NCI-H187 treated with DMSO at 0.1 percent for 48 hours (cell line): ENCODE measurements around the gene TMPRSS5.

Source experiments
- DNase-seq: peaks from one replicate; lab custom pipeline; 2025; lab: John Stamatoyannopoulos, UW

TMPRSS5 gene

GRCh38 chr11:113667801-113668200, 38.3 kb downstream of the TMPRSS5 start:
- DNase-seq: no peak

DNA sequence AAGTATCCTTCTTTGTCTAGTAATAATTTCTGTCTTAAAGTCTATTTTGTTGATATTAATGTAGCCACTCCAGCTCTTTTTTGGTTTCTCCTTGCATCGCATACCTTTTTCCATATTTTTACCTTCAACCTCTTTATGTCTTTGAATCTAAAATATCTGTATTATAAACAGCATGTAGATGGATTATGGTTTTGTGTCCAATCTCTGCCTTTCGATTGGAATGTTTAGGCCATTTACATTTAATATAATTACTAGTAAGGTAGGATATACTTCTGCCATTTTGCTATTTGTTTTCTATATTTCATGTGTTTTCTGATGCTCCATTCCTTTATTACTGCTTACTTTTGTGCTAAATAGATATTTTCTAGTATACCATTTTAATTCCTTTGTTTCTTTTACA, 39.5 kb downstream of the TMPRSS5 start:
- no peak for DNase-seq

DNA sequence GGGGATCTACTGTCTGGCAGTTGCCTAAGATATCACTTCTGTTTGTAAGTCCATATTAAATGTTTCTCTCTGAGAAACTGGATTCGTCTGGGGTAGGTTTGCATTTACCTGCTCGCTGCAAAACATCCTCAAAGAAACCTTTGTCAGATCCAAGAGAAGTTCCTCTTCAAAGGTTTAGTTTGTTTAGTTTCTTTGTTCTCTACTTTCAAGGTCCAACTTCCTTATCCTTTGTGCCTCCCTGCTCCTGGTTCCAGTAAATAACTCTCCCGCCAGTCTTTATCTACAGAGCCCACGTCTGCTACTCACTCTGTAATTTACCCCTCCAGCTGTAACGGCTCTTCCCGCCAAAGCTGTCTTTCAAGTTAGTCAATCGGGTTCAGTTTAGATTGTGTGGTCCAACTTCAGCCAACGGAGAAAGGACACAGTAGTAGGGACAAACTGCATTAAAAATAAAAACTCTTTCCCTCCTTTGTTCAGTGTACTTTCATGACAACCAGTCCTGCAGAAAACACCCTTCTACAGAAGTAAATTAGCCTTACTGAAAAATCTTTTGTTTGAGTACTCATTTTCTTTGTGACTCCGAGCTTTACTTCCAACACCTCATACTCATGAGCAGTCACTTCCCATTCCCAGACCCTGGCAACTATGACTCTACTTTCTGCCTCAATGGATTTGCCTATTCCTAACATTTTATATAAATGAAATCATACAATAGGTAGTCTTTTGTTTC, 41.0 kb downstream of the TMPRSS5 start:
- no peak for DNase-seq

DNA sequence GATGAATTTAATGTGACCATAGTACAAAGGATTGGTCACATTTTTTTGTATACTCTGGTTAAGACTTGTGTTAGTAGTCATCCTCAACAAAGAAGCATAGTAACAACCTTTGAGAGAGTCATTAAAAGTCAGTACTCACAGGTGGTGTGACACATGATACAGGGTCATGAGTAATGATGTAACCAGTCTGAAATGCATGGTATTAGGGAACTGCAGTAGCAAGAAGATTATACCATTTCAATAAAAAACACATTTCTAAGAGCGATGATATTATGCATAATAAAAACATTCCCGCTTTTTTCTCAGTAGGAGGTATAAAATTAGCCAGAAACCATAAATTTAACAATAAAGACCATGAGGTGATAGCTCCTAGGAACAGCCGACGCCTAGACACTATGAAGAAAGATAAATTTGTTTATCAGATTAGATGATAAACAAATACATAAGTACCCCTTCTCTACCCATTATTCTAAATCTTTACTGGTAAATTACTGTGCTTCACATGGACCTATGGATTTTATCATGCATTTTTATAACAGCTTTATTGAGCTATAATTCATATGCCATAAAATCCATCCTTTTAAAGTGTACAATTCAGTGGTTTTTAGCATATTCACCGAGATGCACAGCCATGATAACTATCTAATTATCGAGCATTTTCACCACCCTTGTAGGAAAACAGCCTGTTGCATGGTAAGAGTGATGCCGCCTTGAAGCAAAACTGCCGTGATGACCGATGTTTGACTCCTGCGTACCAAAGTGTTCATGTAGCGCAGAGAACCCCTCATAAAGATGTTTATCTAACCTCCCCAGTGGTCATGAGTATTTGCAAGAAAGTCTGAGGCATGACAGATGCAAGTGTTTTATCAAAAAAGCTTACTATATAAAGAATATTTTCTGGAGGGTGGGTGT, 41.8 kb downstream of the TMPRSS5 start:
- no peak for DNase-seq

DNA sequence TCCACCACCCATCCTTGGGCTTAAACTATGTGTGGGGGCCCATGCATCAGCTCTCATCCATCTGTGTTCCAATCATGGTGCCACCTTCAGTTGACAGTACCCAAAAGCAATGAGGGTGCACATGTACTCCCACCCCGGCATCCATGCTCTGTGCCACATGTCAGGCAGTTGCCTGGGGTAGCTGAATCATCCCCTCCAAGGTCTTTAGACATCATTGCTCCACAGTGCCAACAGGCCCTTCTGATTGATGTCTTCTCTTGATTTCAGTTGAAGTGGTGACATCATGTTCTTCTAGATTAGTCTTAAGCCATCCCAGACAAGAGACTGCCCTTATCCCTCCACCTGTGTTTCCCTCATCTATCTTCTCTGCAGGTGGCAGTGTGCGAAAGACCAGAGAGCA, 42.5 kb downstream of the TMPRSS5 start:
- DNase-seq: no peak

- DNase-seq: no peak
Observed at GRCh38 chr11:113655771-113656170, 50.3 kb downstream of the TMPRSS5 start.

GRCh38 chr11:113651023-113651422, 55.1 kb downstream of the TMPRSS5 start:
- no peak for DNase-seq

- no peak for DNase-seq
Observed at GRCh38 chr11:113649311-113649710, 56.8 kb downstream of the TMPRSS5 start.

GRCh38 chr11:113647856-113648255, 58.3 kb downstream of the TMPRSS5 start:
- no peak for DNase-seq

GRCh38 chr11:113647108-113647507, 59.0 kb downstream of the TMPRSS5 start:
- DNase-seq: no peak

DNA sequence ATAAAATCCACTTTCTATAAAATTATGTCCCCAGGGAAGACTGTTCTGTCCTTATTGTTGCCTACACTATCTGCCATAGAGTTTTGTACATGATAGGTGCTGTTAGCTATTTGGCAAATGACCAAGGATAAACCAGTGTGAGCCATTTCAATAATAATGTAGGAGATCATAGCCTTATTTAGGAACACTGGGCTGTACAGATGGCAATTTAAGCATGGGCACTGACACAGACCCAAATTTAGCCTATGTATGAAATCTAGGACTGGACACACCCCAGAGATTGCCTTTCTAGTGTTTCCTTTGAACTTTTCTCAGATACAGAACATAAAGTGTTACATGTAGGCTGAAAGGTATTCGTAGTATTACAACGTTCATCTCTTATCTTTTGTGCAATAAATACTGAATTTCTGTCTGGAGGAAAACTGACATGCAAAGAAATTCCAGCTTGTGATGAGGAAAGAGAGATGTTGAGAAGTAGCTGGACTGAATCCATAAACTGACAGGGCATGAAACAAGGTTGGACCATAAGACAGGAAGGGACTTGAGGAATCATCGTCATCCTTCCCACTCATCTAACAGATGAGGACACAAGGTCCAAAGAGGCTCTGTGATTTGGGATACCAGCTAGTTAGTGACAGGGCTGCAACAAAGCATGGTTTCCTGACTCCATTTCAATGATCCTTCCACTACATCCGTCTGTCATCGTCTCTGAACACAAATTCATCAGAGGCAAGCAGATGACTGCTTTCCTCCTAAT, 60.3 kb downstream of the TMPRSS5 start:
- no peak for DNase-seq

DNA sequence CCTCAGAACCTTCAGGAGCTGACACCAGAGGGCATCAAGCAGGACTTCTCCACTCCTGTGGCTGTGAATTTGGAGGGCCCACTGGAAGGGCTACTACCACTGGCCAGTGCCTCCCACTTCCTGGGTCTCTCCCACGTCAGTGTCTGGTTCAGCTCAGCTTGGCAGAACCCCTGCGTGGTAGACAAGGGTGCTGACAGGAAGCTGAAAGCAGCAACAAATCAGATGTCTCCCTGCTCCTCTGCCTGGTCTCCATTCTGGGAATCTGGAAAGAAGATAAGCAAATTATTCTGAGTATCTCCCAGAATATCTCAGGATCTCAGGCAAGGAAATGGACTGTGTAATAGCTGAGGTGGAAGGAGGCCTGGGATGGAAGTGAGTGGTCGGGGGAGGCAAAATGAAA, 61.5 kb downstream of the TMPRSS5 start:
- DNase-seq: no peak

- DNase-seq: no peak
Observed at GRCh38 chr11:113643701-113644100, 62.4 kb downstream of the TMPRSS5 start.

GRCh38 chr11:113643006-113643585, 63.0 kb downstream of the TMPRSS5 start:
- DNase-seq: no peak

- no peak for DNase-seq
Observed at GRCh38 chr11:113642090-113642489, 64.0 kb downstream of the TMPRSS5 start.

DNA sequence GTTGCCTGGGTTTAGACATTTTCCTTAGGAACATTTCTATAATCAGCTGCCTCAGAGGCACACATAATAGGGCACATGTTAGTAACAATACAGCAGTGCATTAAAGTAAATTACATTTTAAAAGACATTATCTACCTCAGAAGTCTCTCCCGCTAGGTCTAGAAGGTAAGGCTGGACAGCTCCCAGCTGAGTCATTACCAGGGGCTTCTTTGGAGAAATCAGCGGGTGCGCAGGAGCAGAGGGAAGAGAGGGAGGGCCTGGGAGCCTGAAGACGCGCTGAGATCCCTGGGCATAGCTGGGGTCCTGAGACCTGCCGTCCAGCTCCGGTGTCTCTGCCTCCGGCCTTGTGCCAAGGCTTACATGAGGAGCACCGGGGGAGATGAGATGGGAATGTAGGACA, 67.7 kb downstream of the TMPRSS5 start:
- no peak for DNase-seq

- DNase-seq: no peak
Observed at GRCh38 chr11:113637636-113638035, 68.5 kb downstream of the TMPRSS5 start.
